IMR-90 (cell line): ENCODE data around the gene PHF21B. TPM values are rescaled to one million over a fixed set of nuclear protein-coding genes. Genes with fewer than 3 reads are reported as not detected.

ENCODE experiments used
- ATAC-seq: fragments of 200-7000 bp; cut with Tn5 transposase; 2 replicates; pipeline ENCODE4 v1.9.1; 2020; ENCODE audit warnings: low read depth, mild to moderate bottlenecking, moderate library complexity
- BruUV-seq: library from RNA; stranded (reverse); fragments of 400-500 nt; replicated peaks from 2 replicates; lab custom pipeline; 2021; lab: Mats Ljungman, UMichigan
- CTCF ChIA-PET: fragments of 300-600 bp; formaldehyde crosslinking; extraction: SDS; loops from one replicate; lab custom pipeline; 2021; ENCODE audit warnings: antibody characterized with exemption; lab: Yijun Ruan, JAX
- POLR2A ChIA-PET: fragments of 300-600 bp; sonication (Branson Sonifier 250); formaldehyde crosslinking; loops from one replicate; lab custom pipeline; 2022; ENCODE audit warnings: antibody characterized with exemption; ENCODE audit not compliant: unreplicated experiment; lab: Charles Lee
- DNase-seq: peaks from one replicate; pipeline ENCODE4 v3.0.0; 2013
- H2AFZ ChIP-seq: replicated peaks from 2 replicates; pipeline ENCODE3; 2013; ENCODE audit warnings: low read length, mild to moderate bottlenecking; ENCODE audit not compliant: poor library complexity
- H2AK5ac ChIP-seq: 2 replicates; pipeline ENCODE4 v1.6.1; 2013; ENCODE audit warnings: low read depth, low read length, inconsistent platforms
- H2AK9ac ChIP-seq: replicated peaks from 2 replicates; pipeline ENCODE3; 2013; ENCODE audit warnings: mild to moderate bottlenecking, low read depth, low read length, moderate library complexity; ENCODE audit not compliant: poor library complexity
- H2BK120ac ChIP-seq: 2 replicates; pipeline ENCODE4 v1.6.1; 2013; ENCODE audit warnings: low read depth, low read length, inconsistent platforms
- H2BK15ac ChIP-seq: 3 replicates; pipeline ENCODE4 v1.6.1; 2013; ENCODE audit warnings: low read depth, low read length, inconsistent platforms
- H2BK20ac ChIP-seq: 2 replicates; pipeline ENCODE4 v1.6.1; 2013; ENCODE audit warnings: low read depth, mild to moderate bottlenecking, inconsistent platforms, low read length, moderate library complexity
- H2BK5ac ChIP-seq: 2 replicates; pipeline ENCODE4 v1.6.1; 2013; ENCODE audit warnings: mild to moderate bottlenecking, low read depth, low read length, inconsistent platforms; ENCODE audit not compliant: poor library complexity, severe bottlenecking
- H3K14ac ChIP-seq: replicated peaks from 2 replicates; pipeline ENCODE4 v1.6.1; 2013; ENCODE audit warnings: low read depth, low read length, inconsistent platforms
- H3K18ac ChIP-seq: 2 replicates; pipeline ENCODE4 v1.6.1; 2013; ENCODE audit warnings: low read depth, low read length, control low read depth
- H3K23ac ChIP-seq: 2 replicates; pipeline ENCODE4 v1.6.1; 2013; ENCODE audit warnings: low read depth, low read length, inconsistent platforms
- H3K27ac ChIP-seq: 2 replicates; pipeline ENCODE4 v1.5.1; 2013; ENCODE audit warnings: mild to moderate bottlenecking, control low read depth, low read length; ENCODE audit not compliant: insufficient read depth
- H3K27me3 ChIP-seq: 2 replicates; pipeline ENCODE4 v1.6.1; 2013; ENCODE audit warnings: low read length; ENCODE audit not compliant: control insufficient read depth, insufficient read depth
- H3K36me3 ChIP-seq: 2 replicates; pipeline ENCODE4 v1.6.1; 2013; ENCODE audit warnings: low read length, mixed read lengths; ENCODE audit not compliant: control insufficient read depth, insufficient read depth
- H3K4ac ChIP-seq: 2 replicates; pipeline ENCODE4 v1.6.1; 2013; ENCODE audit warnings: low read depth, low read length, inconsistent platforms
- H3K4me1 ChIP-seq: 2 replicates; pipeline ENCODE4 v1.6.1; 2013; ENCODE audit warnings: low read length, mixed read lengths; ENCODE audit not compliant: control insufficient read depth, insufficient read depth
- H3K4me2 ChIP-seq: 2 replicates; pipeline ENCODE4 v1.6.1; 2013; ENCODE audit warnings: low read depth, mild to moderate bottlenecking, control low read depth, low read length, moderate library complexity
- H3K4me3 ChIP-seq: 2 replicates; pipeline ENCODE4 v1.5.1; 2013; ENCODE audit warnings: low read depth, mild to moderate bottlenecking, control low read depth, low read length, moderate library complexity; ENCODE audit not compliant: insufficient read depth
- H3K56ac ChIP-seq: 2 replicates; pipeline ENCODE4 v1.6.1; 2013; ENCODE audit warnings: low read length, inconsistent platforms; ENCODE audit not compliant: insufficient read depth; ENCODE audit errors: extremely low read depth
- H3K79me1 ChIP-seq, 2 experiments: 2 replicates each; pipeline ENCODE4 v1.6.1; 2013; ENCODE audit warnings: low read length in 2 of 2, inconsistent platforms in 1 of 2, low read depth in 1 of 2
- H3K9ac ChIP-seq: 2 replicates; pipeline ENCODE4 v1.6.1; 2013; ENCODE audit warnings: low read depth, low read length, control low read depth
- H3K9me1 ChIP-seq: 2 replicates; pipeline ENCODE4 v1.6.1; 2013; ENCODE audit warnings: low read length, inconsistent platforms; ENCODE audit not compliant: insufficient read depth
- H3K9me3 ChIP-seq: 2 replicates; pipeline ENCODE4 v1.6.1; 2013; ENCODE audit warnings: low read length; ENCODE audit not compliant: control insufficient read depth, insufficient read depth
- H4K20me1 ChIP-seq: 2 replicates; pipeline ENCODE4 v1.6.1; 2013; ENCODE audit warnings: low read length, inconsistent platforms; ENCODE audit not compliant: insufficient read depth
- H4K5ac ChIP-seq: 2 replicates; pipeline ENCODE4 v1.6.1; 2013; ENCODE audit warnings: mild to moderate bottlenecking, low read depth, low read length, control low read depth
- H4K8ac ChIP-seq, 2 experiments: 2 replicates each; pipeline ENCODE4 v1.6.1; 2013; ENCODE audit warnings: low read depth in 2 of 2, low read length in 2 of 2, control low read depth in 1 of 2, inconsistent platforms in 1 of 2
- H4K91ac ChIP-seq: 2 replicates; pipeline ENCODE4 v1.6.1; 2013; ENCODE audit warnings: low read depth, low read length, inconsistent platforms; ENCODE audit not compliant: insufficient read depth
- CEBPB ChIP-seq: IDR thresholded peaks from 2 replicates; pipeline ENCODE4 v1.6.1; 2012; ENCODE audit warnings: low read depth, low read length, improper control_type of control experiment
- MAZ ChIP-seq: IDR thresholded peaks from 2 replicates; pipeline ENCODE4 v1.6.1; 2012; ENCODE audit warnings: low read depth, mild to moderate bottlenecking, low read length, improper control_type of control experiment, moderate library complexity, borderline replicate concordance
- MXI1 ChIP-seq: IDR thresholded peaks from 2 replicates; pipeline ENCODE4 v1.6.1; 2012; ENCODE audit warnings: low read depth, mild to moderate bottlenecking, low read length, moderate library complexity, borderline replicate concordance
- POLR2A ChIP-seq: IDR thresholded peaks from 2 replicates; pipeline ENCODE4 v1.6.1; 2012; ENCODE audit warnings: mild to moderate bottlenecking, low read depth, low read length
- WGBS, 2 experiments: methylation state at CpG; one replicate each; pipeline versions ENCODE4 v1.1.5 to v1.1.7; 2013; ENCODE audit warnings: missing lambda C conversion rate in 2 of 2; ENCODE audit not compliant: insufficient read length in 1 of 2; ENCODE audit errors: extremely low coverage in 2 of 2; 5-methylcytosine and 5-hydroxymethylcytosine counted together
- dilution Hi-C: fragments of 300-500 bp; cut with HindIII; formaldehyde crosslinking; loops from one replicate; pipeline ENCODE4 v1.14.3; 2018; ENCODE audit warnings: low sequenced_read_pairs; ENCODE audit not compliant: unreplicated experiment
- in situ Hi-C: fragments of 300-500 bp; cut with MboI; formaldehyde crosslinking; loops from 3 replicates; pipeline ENCODE4 v1.14.3; 2019; ENCODE audit warnings: low sequenced_read_pairs, inconsistent platforms, mixed read lengths
- intact Hi-C: fragments of 100-400 bp; cut with micrococcal nuclease; formaldehyde crosslinking; loops from 2 replicates; pipeline ENCODE4 v1.10.0; 2022
- polyA plus RNA-seq, 3 experiments: library from polyadenylated mRNA; depleted of rRNA; stranded (reverse); fragments of >200 nt; gene quantifications; 2 replicates each; pipeline ENCODE4 v1.2.3, GENCODE V29; 2012; ENCODE audit warnings: low replicate concordance in 1 of 3
- total RNA-seq: library from RNA; depleted of rRNA; stranded (reverse); fragments of >200 nt; gene quantifications from 2 replicates; pipeline ENCODE4 v1.2.3, GENCODE V29; 2012
- TF ChIP-seq, protein P1 (sequence below): fragments of 150-350 bp; IDR thresholded peaks from 2 replicates; pipeline ENCODE4 v1.6.1; 2016; ENCODE audit warnings: low read depth, mild to moderate bottlenecking, low read length, moderate library complexity, borderline replicate concordance

PHF21B gene
- total and polyA plus RNA-seq, 2 of the 4 experiments (the other 2 are of a cell fraction) = 0.02 TPM; not detected in 1

DNA sequence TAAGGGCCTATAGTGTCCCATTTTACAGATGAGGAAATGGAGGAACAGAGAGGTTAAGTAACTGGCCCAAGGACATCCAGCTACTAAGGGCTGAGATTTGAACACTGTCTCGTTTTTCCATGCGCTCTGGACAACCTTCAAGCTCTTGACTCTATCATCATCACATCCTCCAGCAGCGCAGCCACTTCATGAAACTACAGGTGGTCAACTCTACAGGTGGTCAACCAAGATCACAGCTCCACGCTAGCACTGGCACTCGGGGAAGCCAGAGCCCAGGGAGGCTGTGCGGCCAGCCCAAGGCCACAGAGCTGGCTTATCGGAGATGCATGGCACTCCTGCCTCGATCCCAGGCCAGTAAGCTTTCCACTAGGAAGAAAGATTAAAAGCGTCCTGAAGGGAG, 40.0 kb downstream of the PHF21B start:
- no peak overlapping the region for H2BK120ac ChIP-seq
- no peaks in the 10 kb centered on the region for H3K36me3 ChIP-seq
- no peak overlapping the region for H4K91ac ChIP-seq
- H2BK20ac ChIP-seq = no peak overlapping the region
- no peak overlapping the region for H3K23ac ChIP-seq
- H3K14ac ChIP-seq = no peak overlapping the region
- H3K56ac ChIP-seq = no peak overlapping the region
- intact Hi-C loops = no loop called here
- H3K18ac ChIP-seq = no peak overlapping the region
- no peak overlapping the region for H3K4ac ChIP-seq
- no peak overlapping the region for H2BK5ac ChIP-seq
- no peaks in the 10 kb centered on the region for H4K20me1 ChIP-seq
- no peak overlapping the region for H2AFZ ChIP-seq
- H3K27me3 ChIP-seq = peaks cover 27% of the 10 kb centered on the region
- no peak overlapping the region for H3K27ac ChIP-seq
- H3K4me2 ChIP-seq = no peak overlapping the region
- H3K79me1 ChIP-seq = no peaks in the 10 kb centered on the region
- WGBS, 2 experiments = 61% methylated on average over 2 of the region's 9 CpGs; no CpG with 5 or more reads in 1 of the 2 experiments
- BruUV-seq = no TSS peak
- H4K5ac ChIP-seq = no peak overlapping the region
- no peak overlapping the region for H2AK5ac ChIP-seq
- ATAC-seq = no peak
- in situ Hi-C loops = no loop called here
- ChIA-PET POLR2A (no interaction called here), CTCF (no interaction called here)
- no peak overlapping the region for H2AK9ac ChIP-seq
- TF ChIP-seq, protein P1, sequence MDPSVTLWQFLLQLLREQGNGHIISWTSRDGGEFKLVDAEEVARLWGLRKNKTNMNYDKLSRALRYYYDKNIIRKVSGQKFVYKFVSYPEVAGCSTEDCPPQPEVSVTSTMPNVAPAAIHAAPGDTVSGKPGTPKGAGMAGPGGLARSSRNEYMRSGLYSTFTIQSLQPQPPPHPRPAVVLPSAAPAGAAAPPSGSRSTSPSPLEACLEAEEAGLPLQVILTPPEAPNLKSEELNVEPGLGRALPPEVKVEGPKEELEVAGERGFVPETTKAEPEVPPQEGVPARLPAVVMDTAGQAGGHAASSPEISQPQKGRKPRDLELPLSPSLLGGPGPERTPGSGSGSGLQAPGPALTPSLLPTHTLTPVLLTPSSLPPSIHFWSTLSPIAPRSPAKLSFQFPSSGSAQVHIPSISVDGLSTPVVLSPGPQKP = no peak
- TF ChIP-seq CEBPB (no peak), MXI1 (no peak), MAZ (no peak), POLR2A (no peak)
- no peak overlapping the region for H3K9ac ChIP-seq
- no peak for DNase-seq
- dilution Hi-C loops = no loop called here
- no peak overlapping the region for H2BK15ac ChIP-seq
- H3K4me1 ChIP-seq = no peaks in the 10 kb centered on the region
- H3K9me1 ChIP-seq = no peaks in the 10 kb centered on the region
- no peaks in the 10 kb centered on the region for H3K9me3 ChIP-seq
- no peak overlapping the region for H4K8ac ChIP-seq
- H3K4me3 ChIP-seq = no peak overlapping the region
